GM13976 (cell line): ENCODE results near the gene PIN4.

Experiments used
- DNase-seq: peaks from one replicate; pipeline ENCODE4 v3.0.0; 2012; ENCODE audit warnings: low spot score
- in situ Hi-C: fragments of 300-500 bp; cut with MboI; formaldehyde crosslinking; loops from one replicate; pipeline ENCODE4 v1.12.0; 2022; ENCODE audit warnings: low sequenced_read_pairs, mixed read lengths, inconsistent platforms; ENCODE audit not compliant: unreplicated experiment
- TF ChIP-seq, protein P1 (sequence below): IDR thresholded peaks from 2 replicates; pipeline ENCODE4 v1.5.1; 2012; ENCODE audit warnings: borderline replicate concordance, mild to moderate bottlenecking; ENCODE audit not compliant: insufficient read depth; ENCODE audit errors: extremely low read depth, missing control alignments, control extremely low read depth

Gene PIN4

DNA sequence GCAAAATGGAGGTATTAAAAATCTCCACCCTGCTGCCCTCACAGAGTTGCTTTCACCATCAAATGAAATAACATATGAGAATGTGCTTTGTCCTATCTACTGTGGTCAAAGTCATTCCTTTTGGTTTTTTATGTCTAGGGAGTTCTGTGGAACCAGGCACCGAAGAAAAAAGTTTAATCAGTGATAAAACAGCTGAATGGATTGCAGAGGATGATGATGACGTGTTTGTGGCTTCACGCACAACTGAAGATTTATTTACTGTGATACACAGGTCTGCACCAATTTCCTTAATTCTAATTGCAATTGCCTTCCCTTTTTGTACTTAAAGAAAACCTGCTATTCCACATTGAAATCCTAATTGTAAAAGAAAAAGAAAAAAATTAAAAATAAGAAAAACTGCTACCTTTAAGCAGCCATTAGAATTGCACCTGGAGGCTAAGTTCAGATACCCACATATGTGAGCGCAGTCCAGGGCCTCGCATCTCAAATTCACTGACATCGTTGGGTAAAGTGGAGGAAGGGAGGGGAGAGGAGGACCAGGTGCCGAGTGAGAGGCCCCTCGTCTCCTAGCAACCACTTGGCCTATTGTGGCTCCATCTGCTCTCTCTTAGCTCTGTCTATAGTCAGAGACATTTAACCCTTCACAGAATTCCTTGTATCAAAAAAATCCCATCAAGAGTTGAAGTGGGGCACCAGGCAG, 39.3 kb upstream of the PIN4 start:
- TF ChIP-seq, protein P1, sequence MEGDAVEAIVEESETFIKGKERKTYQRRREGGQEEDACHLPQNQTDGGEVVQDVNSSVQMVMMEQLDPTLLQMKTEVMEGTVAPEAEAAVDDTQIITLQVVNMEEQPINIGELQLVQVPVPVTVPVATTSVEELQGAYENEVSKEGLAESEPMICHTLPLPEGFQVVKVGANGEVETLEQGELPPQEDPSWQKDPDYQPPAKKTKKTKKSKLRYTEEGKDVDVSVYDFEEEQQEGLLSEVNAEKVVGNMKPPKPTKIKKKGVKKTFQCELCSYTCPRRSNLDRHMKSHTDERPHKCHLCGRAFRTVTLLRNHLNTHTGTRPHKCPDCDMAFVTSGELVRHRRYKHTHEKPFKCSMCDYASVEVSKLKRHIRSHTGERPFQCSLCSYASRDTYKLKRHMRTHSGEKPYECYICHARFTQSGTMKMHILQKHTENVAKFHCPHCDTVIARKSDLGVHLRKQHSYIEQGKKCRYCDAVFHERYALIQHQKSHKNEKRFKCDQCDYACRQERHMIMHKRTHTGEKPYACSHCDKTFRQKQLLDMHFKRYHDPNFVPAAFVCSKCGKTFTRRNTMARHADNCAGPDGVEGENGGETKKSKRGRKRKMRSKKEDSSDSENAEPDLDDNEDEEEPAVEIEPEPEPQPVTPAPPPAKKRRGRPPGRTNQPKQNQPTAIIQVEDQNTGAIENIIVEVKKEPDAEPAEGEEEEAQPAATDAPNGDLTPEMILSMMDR: no peak
- no peak for DNase-seq
- in situ Hi-C loops: no loop called here

- in situ Hi-C loops: no loop called here
- TF ChIP-seq, protein P1: no peak
These were observed 38.6 kb upstream of the PIN4 start for GRCh38 chrX:72142794-72143608.

GRCh38 chrX:72143609-72143907, 38.0 kb upstream of the PIN4 start:
- in situ Hi-C loops: no loop called here
- TF ChIP-seq, protein P1: no peak
- no peak for DNase-seq

More at GRCh38 chrX:72142794-72143608, 38.6 kb upstream of the PIN4 start:
- DNase-seq: no peak

- in situ Hi-C loops: no loop called here
- no peak for DNase-seq
- TF ChIP-seq, protein P1: no peak
These were observed 36.4 kb upstream of the PIN4 start for GRCh38 chrX:72145181-72145580.

DNA sequence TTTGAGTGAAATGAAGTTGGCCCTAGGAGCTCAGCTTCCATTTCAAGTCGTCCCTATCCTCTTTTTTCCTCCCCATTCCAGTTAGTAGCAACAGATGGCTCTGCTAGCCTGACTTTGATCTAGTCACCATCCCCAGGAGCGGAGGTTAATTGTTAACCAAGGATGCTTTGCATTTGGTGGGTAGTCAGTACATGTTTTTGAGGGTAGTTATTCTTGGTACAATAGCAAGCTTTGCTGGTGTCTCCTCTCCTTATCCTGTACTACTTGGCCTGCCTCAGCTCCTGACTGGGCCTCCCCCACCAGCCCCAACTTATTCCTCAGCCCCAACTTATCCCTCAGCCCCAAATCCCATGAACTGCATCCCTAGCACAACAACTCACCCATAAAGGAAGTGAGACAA, 35.0 kb upstream of the PIN4 start:
- no peak for DNase-seq
- TF ChIP-seq, protein P1: no peak
- in situ Hi-C loops: no loop called here

GRCh38 chrX:72158773-72159172, 22.8 kb upstream of the PIN4 start:
- TF ChIP-seq, protein P1: no peak
- in situ Hi-C loops: no loop called here
- DNase-seq: no peak

DNA sequence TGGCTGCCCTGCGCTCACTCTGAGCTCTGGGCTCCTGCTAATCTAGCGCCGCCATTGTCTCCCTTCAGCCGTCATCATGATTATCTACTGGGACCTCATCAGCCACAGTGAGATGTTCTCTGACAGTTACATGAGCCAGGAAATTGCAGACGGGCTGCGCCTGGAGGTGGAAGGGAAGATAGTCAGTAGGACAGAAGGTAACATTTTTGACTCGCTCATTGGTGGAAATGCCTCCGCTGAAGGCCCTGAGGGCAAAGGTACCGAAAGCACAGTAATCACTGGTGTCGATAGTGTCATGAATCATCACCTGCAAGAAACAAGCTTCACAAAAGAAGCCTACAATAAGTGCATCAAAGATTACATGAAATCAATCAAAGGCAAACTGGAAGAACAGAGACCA, 21.8 kb upstream of the PIN4 start:
- no peak for DNase-seq
- in situ Hi-C loops: no loop called here
- TF ChIP-seq, protein P1: no peak
